Tibial nerve (tissue), 4 donors: ENCODE results near the gene SUGCT. TPM values are rescaled to one million over a fixed set of nuclear protein-coding genes. Genes with fewer than 3 reads are reported as not detected.

Experiments used
- DNase-seq, 2 donors: peaks; one replicate each; pipeline ENCODE4 v3.0.0-alpha.2; 2019; ENCODE audit warnings: low spot score in 2 of 2
- H3K27ac ChIP-seq, 4 donors: fragments of 200-600 bp; sonication (generic) in 3 of 4; one replicate each; pipeline ENCODE4 v1.5.1; 2017 to 2019; ENCODE audit warnings: mild to moderate bottlenecking in 1 of 4
- H3K27me3 ChIP-seq, 2 donors: fragments of 200-600 bp; sonication (generic) in 1 of 2; one replicate each; pipeline versions ENCODE4 v1.5.1 to v1.6.0; 2017 to 2019
- H3K36me3 ChIP-seq, 3 donors: fragments of 200-600 bp; sonication (generic); one replicate each; pipeline ENCODE4 v1.5.1; 2018 to 2019
- H3K4me1 ChIP-seq, 4 donors: fragments of 200-600 bp; sonication (generic) in 3 of 4; one replicate each; pipeline ENCODE4 v1.5.1; 2017 to 2019
- H3K4me3 ChIP-seq, 4 donors: fragments of 200-600 bp; sonication (generic) in 3 of 4; one replicate each; pipeline ENCODE4 v1.5.1; 2017 to 2019; ENCODE audit warnings: mild to moderate bottlenecking in 1 of 4, moderate library complexity in 1 of 4
- H3K9me3 ChIP-seq, 4 donors: fragments of 200-600 bp; sonication (generic) in 3 of 4; one replicate each; pipeline ENCODE4 v1.5.1; 2017 to 2019
- EP300 ChIP-seq, 2 donors: sonication (generic); formaldehyde crosslinking; IDR thresholded peaks; one replicate each; pipeline ENCODE4 v1.6.1; 2017; ENCODE audit warnings: antibody characterized with exemption in 2 of 2, mild to moderate bottlenecking in 1 of 2
- POLR2A ChIP-seq, 2 donors: fragments of 450-650 bp; IDR thresholded peaks; one replicate each; pipeline ENCODE4 v1.6.1; 2017; ENCODE audit warnings: antibody characterized with exemption in 2 of 2, mild to moderate bottlenecking in 2 of 2, moderate library complexity in 2 of 2
- WGBS, 2 donors: methylation state at CpG; one replicate each; pipeline ENCODE4 v1.1.5; 2018; 5-methylcytosine and 5-hydroxymethylcytosine counted together
- total RNA-seq, 4 donors: library from RNA; depleted of rRNA; stranded (reverse); fragments of >200 nt; gene quantifications; one replicate each; pipeline ENCODE4 v1.1.0, GENCODE V29; 2016
- TF ChIP-seq, protein P1 (sequence below), 5 experiments: fragments of 200-600 bp in 3 of 5; fragments of 450-650 bp in 2 of 5; sonication (generic) in 3 of 5; IDR thresholded peaks; one replicate each; pipeline ENCODE4 v1.5.1; 2016 to 2019; ENCODE audit warnings: antibody characterized with exemption in 5 of 5, mild to moderate bottlenecking in 3 of 5, moderate library complexity in 2 of 5

The SUGCT gene
- total RNA-seq, 4 donors from 2014 or later: 2.7 to 20.8 (median 6.2) TPM

DNA sequence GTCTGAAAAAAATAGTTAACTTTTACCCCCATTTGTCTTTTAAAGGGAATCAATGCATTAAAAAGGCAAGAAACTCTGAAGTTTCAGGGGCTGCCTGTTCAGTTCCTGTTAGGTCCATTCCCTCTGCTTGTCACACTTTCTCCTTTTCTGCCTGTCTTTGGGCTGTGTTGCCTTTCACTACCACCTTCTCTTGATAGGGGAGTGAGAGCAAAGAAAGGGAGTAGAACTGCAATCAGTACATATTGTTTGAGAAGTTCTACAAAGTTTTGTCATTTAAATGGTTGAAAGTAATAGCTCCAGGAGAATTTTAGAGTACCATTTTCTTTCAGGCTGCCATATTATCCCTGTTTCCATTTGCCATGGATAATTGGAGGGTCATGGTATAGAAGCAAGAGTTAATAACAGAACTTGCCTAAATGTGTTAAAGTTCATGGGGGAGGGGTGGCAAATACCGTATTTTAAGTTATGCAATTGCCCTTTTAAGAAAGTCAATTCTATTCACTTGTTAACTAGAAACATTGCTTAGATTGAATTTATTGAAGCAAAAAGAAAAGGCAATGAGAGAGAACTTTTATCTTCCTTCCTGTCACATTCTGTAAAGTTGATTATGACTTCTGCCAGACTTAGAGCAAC lies 39.0 kb upstream of the SUGCT start:
- no peak overlapping the region for H3K4me3 ChIP-seq
- no peaks in the 10 kb centered on the region for H3K27me3 ChIP-seq
- 19 to 23% methylated on average over 1 of the region's 1 CpG for WGBS, 2 donors
- TF ChIP-seq, protein P1, sequence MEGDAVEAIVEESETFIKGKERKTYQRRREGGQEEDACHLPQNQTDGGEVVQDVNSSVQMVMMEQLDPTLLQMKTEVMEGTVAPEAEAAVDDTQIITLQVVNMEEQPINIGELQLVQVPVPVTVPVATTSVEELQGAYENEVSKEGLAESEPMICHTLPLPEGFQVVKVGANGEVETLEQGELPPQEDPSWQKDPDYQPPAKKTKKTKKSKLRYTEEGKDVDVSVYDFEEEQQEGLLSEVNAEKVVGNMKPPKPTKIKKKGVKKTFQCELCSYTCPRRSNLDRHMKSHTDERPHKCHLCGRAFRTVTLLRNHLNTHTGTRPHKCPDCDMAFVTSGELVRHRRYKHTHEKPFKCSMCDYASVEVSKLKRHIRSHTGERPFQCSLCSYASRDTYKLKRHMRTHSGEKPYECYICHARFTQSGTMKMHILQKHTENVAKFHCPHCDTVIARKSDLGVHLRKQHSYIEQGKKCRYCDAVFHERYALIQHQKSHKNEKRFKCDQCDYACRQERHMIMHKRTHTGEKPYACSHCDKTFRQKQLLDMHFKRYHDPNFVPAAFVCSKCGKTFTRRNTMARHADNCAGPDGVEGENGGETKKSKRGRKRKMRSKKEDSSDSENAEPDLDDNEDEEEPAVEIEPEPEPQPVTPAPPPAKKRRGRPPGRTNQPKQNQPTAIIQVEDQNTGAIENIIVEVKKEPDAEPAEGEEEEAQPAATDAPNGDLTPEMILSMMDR (IDR thresholded peaks at IDR 0.05): no peak
- TF ChIP-seq EP300 (IDR thresholded peaks at IDR 0.05) (no peak), POLR2A (IDR thresholded peaks at IDR 0.05) (no peak)
- peaks cover 0 to 31% (median 0%) of the 10 kb centered on the region in 4 donors for H3K4me1 ChIP-seq
- no peak for DNase-seq
- H3K9me3 ChIP-seq: no peaks in the 10 kb centered on the region
- no peak overlapping the region for H3K27ac ChIP-seq
- peaks cover 0 to 47% (median 5%) of the 10 kb centered on the region in 3 donors for H3K36me3 ChIP-seq

DNA sequence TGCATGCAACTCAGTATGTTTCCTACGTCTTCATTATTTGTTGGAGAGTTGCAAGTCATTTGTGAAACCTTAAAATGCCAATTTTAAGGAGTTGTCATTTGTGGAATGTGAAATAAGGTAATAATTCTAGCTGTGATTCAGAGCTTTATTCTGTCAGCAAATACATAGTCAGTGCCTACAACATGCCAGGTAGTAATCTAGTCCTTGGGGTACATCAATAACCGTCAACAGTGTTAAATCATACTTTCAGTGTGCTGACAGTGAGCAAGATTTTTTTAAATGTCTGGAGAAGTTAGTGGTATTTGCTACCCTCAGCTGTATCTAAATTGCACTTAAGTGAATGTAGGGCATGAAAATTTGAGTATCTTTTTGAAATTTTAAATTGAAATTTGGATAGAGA lies 37.1 kb upstream of the SUGCT start:
- 65 to 76% methylated on average over 2 of the region's 2 CpGs for WGBS, 2 donors
- H3K27ac ChIP-seq: no peak overlapping the region
- no peak for DNase-seq

DNA sequence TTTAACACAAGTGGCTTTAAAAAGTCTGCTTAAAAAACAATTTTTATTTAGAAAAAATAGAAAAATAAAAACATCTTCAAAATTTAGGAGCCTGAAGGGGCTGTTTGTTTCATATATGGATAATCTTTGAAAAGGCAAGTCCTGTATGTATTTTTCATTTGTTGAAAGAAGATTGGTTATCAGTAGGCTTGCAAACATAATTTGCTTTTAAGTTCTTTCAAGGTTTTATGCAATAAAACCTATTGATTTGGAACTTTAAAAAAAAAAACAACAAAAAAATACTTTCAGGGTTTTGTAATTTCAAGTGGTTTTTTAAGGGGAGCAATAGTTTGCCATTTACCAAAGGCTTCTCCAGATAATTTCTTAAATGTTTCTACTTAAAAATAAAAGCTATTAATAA lies 36.0 kb upstream of the SUGCT start:
- Histone ChIP-seq H3K36me3 (peaks cover 0 to 21% (median 5%) of the 10 kb centered on the region in 3 donors), H3K9me3 (no peaks in the 10 kb centered on the region), H3K4me3 (no peak overlapping the region), H3K4me1 (peaks cover 0 to 33% (median 0%) of the 10 kb centered on the region in 4 donors), H3K27ac (no peak overlapping the region), H3K27me3 (no peaks in the 10 kb centered on the region)
- TF ChIP-seq, protein P1 (IDR thresholded peaks at IDR 0.05): no peak
- TF ChIP-seq POLR2A (IDR thresholded peaks at IDR 0.05): no peak
- TF ChIP-seq EP300 (IDR thresholded peaks at IDR 0.05): no peak
- DNase-seq: no peak

More for the DNA sequence above, 37.1 kb upstream of the SUGCT start:
- TF ChIP-seq POLR2A (IDR thresholded peaks at IDR 0.05): no peak
- TF ChIP-seq, protein P1 (IDR thresholded peaks at IDR 0.05): no peak
- no peak for TF ChIP-seq EP300 (IDR thresholded peaks at IDR 0.05)
- Histone ChIP-seq H3K4me1 (peaks cover 0 to 31% (median 0%) of the 10 kb centered on the region in 4 donors), H3K9me3 (no peaks in the 10 kb centered on the region), H3K4me3 (no peak overlapping the region), H3K27me3 (no peaks in the 10 kb centered on the region), H3K36me3 (peaks cover 0 to 32% (median 5%) of the 10 kb centered on the region in 3 donors)

DNA sequence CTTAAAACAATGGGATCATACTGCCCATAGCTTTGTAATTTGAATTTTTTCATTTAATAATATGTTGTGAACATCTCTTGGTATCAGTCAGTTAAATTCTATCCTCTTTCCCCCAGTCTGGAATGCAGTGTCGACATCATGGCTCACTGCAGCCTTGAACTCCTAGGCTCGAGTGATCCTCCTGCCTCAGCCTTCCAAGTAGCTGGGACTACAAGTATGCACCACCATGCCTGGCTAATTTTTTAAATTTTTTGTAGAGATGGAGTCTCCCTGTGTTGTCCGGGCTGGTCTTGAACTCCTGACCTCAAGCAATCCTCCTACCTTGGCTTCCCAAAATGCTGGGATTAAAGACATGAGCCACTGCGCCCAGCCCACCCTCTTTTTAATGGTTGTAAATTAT lies 35.0 kb upstream of the SUGCT start:
- DNase-seq: no peak
- Histone ChIP-seq H3K4me1 (peaks cover 0 to 32% (median 0%) of the 10 kb centered on the region in 4 donors), H3K27ac (no peak overlapping the region), H3K9me3 (no peaks in the 10 kb centered on the region), H3K27me3 (no peaks in the 10 kb centered on the region), H3K4me3 (no peak overlapping the region), H3K36me3 (peaks cover 0 to 11% (median 0%) of the 10 kb centered on the region in 3 donors)
- WGBS, 2 donors: 93 to 95% methylated on average over 4 of the region's 4 CpGs
- TF ChIP-seq POLR2A (IDR thresholded peaks at IDR 0.05) (no peak), EP300 (IDR thresholded peaks at IDR 0.05) (no peak)
- TF ChIP-seq, protein P1 (IDR thresholded peaks at IDR 0.05): no peak

DNA sequence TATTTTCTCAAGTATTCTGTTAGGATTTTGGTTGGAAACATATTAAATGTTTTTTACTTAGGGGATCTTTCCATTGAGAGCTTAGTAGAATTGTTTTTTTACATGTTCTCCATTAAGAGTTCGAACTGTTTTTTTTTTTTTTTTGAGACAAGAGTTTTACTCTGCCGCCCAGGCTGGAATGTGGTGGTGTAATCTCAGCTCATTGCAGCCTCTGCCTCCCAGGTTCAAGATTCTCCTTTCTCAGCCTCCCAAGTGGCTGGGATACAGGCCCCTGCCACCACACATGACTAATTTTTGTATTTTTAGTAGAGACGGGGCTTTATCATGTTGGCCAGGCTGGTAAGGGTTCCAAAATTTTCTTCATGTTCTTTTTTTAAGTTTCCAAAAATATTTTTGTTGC lies 33.6 kb upstream of the SUGCT start:
- peaks cover 0 to 27% (median 0%) of the 10 kb centered on the region in 4 donors for H3K4me1 ChIP-seq
- no peak for DNase-seq
- no peaks in the 10 kb centered on the region for H3K9me3 ChIP-seq
- TF ChIP-seq EP300 (IDR thresholded peaks at IDR 0.05): no peak
- TF ChIP-seq, protein P1 (IDR thresholded peaks at IDR 0.05): no peak
- TF ChIP-seq POLR2A (IDR thresholded peaks at IDR 0.05): no peak
- no peaks in the 10 kb centered on the region for H3K36me3 ChIP-seq
- H3K4me3 ChIP-seq: no peak overlapping the region
- no peak overlapping the region for H3K27ac ChIP-seq
- H3K27me3 ChIP-seq: no peaks in the 10 kb centered on the region
- 63 to 66% methylated on average over 3 of the region's 3 CpGs for WGBS, 2 donors
